Inflammatory macrophage treated with lipopolysaccharide for 4 hours (primary cell): Measurements from ENCODE around the gene PRMT2.
"Not testable (repeated sequence)": the region's sequence is repeated elsewhere in the genome, so short reads cannot be mapped to it uniquely, and the experiment has no call there.

Source experiments
- DNase-seq: peaks from one replicate; pipeline ENCODE4 v3.0.0-alpha.2; 2020

The PRMT2 gene

GRCh38 chr21:46675595-46676280, 40.3 kb downstream of the PRMT2 start:
- DNase-seq: no peak

DNA sequence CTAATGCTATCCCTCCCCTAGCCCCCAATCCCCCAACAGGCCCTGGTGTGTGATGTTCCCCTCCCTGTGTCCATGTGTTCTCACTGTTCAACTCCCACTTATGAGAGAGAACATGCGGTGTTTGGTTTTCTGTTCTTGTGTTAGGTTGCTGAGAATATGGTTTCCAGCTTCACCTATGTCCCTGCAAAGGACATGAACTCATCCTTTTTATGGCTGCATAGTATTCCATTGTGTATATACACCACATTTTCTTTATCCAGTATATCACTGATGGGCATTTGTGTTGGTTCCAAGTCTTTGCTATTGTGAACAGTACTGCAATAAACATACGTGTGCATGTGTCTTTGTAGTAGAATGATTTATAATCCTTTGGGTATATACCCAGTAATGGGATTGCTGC, 41.1 kb downstream of the PRMT2 start:
- DNase-seq: not testable (repeated sequence)

DNA sequence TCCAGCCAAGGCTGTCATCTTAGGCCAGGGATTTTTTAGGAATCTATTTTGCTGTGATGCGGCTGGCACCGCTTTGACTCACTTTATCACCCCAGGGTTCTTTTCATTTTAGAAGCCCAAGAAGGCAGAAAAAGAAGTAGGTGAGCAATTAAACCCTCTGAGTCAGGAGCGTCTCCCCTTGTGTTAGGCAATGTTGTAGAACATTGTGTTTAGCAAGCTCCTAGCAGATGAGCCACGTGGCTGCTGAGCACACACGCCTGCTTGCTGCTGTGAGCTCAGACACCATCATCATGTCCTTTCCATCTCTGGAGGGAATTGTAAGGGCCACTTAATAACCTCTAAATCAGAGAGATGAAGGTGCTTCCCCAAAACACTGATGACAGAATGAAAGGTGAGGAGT, 46.1 kb downstream of the PRMT2 start:
- not testable (repeated sequence) for DNase-seq

DNA sequence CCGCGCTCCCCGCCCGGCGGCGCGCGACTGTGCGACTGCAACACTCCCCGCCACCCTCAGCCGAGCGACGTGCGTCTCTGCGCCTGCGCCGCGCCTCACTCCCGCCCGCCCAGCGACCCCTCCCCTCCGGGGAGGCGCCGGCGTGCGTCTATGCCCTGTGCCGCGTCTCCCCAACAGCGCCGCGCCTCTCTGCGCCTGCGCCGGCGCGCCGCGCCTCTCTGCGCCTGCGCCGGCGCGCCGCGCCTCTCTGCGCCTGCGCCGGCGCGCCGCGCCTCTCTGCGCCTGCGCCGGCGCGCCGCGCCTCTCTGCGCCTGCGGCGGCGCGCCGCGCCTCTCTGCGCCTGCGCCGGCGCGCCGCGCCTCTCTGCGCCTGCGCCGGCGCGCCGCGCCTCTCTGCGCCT, 63.2 kb downstream of the PRMT2 start:
- not testable (repeated sequence) for DNase-seq

GRCh38 chr21:46699104-46699503, 63.6 kb downstream of the PRMT2 start:
- not testable (repeated sequence) for DNase-seq
